ENCODE results near the gene BORCS5. TPM values are rescaled to one million over a fixed set of nuclear protein-coding genes. Genes with fewer than 3 reads are reported as not detected.

The BORCS5 gene
- total and polyA plus RNA-seq, 2 experiments from 2014 or later, result 11.3 to 12.6 TPM

DNA sequence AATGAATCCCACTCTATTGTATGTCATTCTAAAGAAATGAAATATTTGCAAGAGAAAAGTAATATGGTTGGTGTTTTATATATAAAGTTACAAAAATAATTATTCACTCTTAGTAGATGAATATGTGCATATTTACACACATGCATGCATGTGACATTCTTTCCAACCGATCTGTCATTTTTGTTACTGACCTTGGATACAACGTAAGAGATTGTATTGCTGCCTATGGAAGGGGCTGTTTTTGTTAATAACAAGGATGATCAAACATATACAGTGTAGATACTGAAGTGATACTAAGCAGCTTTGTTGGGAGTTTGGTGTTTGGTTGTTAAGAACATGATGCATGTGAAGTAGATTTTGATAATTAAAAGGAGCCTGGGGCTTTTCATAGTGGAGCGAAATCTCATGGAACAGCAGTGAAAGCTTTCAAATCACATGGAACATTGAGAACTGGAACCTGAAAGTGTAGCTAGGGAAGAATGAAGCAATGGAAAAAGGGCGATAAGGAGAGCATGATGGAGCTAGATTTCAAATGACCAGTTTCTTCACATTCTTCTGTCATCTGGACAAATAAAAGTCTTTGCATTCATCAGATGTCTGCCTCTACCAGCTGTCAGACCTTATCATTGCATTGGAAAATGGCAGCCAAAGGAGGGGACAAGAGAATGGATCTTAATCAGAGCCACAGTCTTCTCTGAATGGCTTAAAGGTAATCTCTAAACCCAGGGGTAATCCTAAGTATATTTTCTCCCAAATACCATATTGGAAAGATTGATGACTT lies 10.0 kb downstream of the BORCS5 start:
- Mint-ChIP-seq H3K9me3 (no peaks in the 10 kb centered on the region), H3K4me3 (no peak overlapping the region), H3K27ac (no peak overlapping the region), H3K4me1 (peaks cover 13% of the 10 kb centered on the region), H3K36me3 (ENCODE audit: low read depth) (no peaks in the 10 kb centered on the region), H3K27me3 (ENCODE audit: insufficient read depth, low read depth, poor library complexity) (no peaks in the 10 kb centered on the region)
- ATAC-seq (no peak), DNase-seq (ENCODE audit: low spot score) (no peak)
- Histone ChIP-seq H2AFZ (no peak overlapping the region), H3K4me2 (no peak overlapping the region), H3K4me1 (ENCODE audit: insufficient read depth) (0 out of 2 replicates have a peak, but pooled peaks cover 7% of the 10 kb centered on the region), H3K4me3 (no peak overlapping the region), H3K36me3 (ENCODE audit: insufficient read depth) (no peaks in the 10 kb centered on the region), H3F3A (replicated peaks; ENCODE audit: low read depth) (no peaks in the 10 kb centered on the region), H4K20me1 (replicated peaks; ENCODE audit: insufficient read depth) (0 out of 2 replicates have a peak, but pooled peaks cover 4% of the 10 kb centered on the region), H3K27me3 (ENCODE audit: insufficient read depth) (no peaks in the 10 kb centered on the region), H3K27ac (ENCODE audit: low read depth) (no peak overlapping the region), H3K79me2 (replicated peaks; ENCODE audit: insufficient read depth) (no peaks in the 10 kb centered on the region), H3K9me2 (ENCODE audit: insufficient read depth) (no peaks in the 10 kb centered on the region)
- no peak for TF ChIP-seq ZNF331 (CRISPR knock-in tag; IDR thresholded peaks at IDR 0.05; ENCODE audit: low read depth)
- TF ChIP-seq, protein P1, sequence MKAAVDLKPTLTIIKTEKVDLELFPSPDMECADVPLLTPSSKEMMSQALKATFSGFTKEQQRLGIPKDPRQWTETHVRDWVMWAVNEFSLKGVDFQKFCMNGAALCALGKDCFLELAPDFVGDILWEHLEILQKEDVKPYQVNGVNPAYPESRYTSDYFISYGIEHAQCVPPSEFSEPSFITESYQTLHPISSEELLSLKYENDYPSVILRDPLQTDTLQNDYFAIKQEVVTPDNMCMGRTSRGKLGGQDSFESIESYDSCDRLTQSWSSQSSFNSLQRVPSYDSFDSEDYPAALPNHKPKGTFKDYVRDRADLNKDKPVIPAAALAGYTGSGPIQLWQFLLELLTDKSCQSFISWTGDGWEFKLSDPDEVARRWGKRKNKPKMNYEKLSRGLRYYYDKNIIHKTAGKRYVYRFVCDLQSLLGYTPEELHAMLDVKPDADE (IDR thresholded peaks at IDR 0.05), result no peak
- no peak for TF ChIP-seq ZNF114 (CRISPR knock-in tag; IDR thresholded peaks at IDR 0.05)
- no peak for TF ChIP-seq POLR2AphosphoS5 (IDR thresholded peaks at IDR 0.05; ENCODE audit: low read depth)
- TF ChIP-seq, protein P2, sequence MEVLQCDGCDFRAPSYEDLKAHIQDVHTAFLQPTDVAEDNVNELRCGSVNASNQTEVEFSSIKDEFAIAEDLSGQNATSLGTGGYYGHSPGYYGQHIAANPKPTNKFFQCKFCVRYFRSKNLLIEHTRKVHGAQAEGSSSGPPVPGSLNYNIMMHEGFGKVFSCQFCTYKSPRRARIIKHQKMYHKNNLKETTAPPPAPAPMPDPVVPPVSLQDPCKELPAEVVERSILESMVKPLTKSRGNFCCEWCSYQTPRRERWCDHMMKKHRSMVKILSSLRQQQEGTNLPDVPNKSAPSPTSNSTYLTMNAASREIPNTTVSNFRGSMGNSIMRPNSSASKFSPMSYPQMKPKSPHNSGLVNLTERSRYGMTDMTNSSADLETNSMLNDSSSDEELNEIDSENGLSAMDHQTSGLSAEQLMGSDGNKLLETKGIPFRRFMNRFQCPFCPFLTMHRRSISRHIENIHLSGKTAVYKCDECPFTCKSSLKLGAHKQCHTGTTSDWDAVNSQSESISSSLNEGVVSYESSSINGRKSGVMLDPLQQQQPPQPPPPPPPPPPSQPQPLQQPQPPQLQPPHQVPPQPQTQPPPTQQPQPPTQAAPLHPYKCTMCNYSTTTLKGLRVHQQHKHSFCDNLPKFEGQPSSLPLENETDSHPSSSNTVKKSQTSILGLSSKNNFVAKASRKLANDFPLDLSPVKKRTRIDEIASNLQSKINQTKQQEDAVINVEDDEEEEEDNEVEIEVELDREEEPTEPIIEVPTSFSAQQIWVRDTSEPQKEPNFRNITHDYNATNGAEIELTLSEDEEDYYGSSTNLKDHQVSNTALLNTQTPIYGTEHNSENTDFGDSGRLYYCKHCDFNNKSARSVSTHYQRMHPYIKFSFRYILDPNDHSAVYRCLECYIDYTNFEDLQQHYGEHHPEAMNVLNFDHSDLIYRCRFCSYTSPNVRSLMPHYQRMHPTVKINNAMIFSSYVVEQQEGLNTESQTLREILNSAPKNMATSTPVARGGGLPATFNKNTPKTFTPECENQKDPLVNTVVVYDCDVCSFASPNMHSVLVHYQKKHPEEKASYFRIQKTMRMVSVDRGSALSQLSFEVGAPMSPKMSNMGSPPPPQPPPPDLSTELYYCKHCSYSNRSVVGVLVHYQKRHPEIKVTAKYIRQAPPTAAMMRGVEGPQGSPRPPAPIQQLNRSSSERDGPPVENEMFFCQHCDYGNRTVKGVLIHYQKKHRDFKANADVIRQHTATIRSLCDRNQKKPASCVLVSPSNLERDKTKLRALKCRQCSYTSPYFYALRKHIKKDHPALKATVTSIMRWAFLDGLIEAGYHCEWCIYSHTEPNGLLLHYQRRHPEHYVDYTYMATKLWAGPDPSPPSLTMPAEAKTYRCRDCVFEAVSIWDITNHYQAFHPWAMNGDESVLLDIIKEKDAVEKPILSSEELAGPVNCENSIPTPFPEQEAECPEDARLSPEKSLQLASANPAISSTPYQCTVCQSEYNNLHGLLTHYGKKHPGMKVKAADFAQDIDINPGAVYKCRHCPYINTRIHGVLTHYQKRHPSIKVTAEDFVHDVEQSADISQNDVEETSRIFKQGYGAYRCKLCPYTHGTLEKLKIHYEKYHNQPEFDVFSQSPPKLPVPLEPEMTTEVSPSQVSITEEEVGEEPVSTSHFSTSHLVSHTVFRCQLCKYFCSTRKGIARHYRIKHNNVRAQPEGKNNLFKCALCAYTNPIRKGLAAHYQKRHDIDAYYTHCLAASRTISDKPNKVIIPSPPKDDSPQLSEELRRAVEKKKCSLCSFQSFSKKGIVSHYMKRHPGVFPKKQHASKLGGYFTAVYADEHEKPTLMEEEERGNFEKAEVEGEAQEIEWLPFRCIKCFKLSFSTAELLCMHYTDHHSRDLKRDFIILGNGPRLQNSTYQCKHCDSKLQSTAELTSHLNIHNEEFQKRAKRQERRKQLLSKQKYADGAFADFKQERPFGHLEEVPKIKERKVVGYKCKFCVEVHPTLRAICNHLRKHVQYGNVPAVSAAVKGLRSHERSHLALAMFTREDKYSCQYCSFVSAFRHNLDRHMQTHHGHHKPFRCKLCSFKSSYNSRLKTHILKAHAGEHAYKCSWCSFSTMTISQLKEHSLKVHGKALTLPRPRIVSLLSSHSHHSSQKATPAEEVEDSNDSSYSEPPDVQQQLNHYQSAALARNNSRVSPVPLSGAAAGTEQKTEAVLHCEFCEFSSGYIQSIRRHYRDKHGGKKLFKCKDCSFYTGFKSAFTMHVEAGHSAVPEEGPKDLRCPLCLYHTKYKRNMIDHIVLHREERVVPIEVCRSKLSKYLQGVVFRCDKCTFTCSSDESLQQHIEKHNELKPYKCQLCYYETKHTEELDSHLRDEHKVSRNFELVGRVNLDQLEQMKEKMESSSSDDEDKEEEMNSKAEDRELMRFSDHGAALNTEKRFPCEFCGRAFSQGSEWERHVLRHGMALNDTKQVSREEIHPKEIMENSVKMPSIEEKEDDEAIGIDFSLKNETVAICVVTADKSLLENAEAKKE (CRISPR knock-in tag; IDR thresholded peaks at IDR 0.05), result no peak
- no peak for TF ChIP-seq EZH2 (IDR thresholded peaks at IDR 0.05; ENCODE audit: low read depth, unreplicated experiment)
- TF ChIP-seq JUNB (IDR thresholded peaks at IDR 0.05; ENCODE audit: unreplicated experiment), result no peak
- TF ChIP-seq CREB1 (CRISPR knock-in tag; IDR thresholded peaks at IDR 0.05; ENCODE audit: low read depth), result no peak
- TF ChIP-seq NANOG (IDR thresholded peaks at IDR 0.05; ENCODE audit: borderline replicate concordance), result no peak
- no peak for TF ChIP-seq EZH2phosphoT487 (IDR thresholded peaks at IDR 0.05; ENCODE audit: unreplicated experiment)
- no peak for TF ChIP-seq STAT1 (IDR thresholded peaks at IDR 0.05; ENCODE audit: unreplicated experiment)
- TF ChIP-seq, protein P3, sequence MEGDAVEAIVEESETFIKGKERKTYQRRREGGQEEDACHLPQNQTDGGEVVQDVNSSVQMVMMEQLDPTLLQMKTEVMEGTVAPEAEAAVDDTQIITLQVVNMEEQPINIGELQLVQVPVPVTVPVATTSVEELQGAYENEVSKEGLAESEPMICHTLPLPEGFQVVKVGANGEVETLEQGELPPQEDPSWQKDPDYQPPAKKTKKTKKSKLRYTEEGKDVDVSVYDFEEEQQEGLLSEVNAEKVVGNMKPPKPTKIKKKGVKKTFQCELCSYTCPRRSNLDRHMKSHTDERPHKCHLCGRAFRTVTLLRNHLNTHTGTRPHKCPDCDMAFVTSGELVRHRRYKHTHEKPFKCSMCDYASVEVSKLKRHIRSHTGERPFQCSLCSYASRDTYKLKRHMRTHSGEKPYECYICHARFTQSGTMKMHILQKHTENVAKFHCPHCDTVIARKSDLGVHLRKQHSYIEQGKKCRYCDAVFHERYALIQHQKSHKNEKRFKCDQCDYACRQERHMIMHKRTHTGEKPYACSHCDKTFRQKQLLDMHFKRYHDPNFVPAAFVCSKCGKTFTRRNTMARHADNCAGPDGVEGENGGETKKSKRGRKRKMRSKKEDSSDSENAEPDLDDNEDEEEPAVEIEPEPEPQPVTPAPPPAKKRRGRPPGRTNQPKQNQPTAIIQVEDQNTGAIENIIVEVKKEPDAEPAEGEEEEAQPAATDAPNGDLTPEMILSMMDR (conservative IDR thresholded peaks at IDR 0.05; ENCODE audit: low read depth in 2 of 2), result no peak
- TF ChIP-seq, protein P4, sequence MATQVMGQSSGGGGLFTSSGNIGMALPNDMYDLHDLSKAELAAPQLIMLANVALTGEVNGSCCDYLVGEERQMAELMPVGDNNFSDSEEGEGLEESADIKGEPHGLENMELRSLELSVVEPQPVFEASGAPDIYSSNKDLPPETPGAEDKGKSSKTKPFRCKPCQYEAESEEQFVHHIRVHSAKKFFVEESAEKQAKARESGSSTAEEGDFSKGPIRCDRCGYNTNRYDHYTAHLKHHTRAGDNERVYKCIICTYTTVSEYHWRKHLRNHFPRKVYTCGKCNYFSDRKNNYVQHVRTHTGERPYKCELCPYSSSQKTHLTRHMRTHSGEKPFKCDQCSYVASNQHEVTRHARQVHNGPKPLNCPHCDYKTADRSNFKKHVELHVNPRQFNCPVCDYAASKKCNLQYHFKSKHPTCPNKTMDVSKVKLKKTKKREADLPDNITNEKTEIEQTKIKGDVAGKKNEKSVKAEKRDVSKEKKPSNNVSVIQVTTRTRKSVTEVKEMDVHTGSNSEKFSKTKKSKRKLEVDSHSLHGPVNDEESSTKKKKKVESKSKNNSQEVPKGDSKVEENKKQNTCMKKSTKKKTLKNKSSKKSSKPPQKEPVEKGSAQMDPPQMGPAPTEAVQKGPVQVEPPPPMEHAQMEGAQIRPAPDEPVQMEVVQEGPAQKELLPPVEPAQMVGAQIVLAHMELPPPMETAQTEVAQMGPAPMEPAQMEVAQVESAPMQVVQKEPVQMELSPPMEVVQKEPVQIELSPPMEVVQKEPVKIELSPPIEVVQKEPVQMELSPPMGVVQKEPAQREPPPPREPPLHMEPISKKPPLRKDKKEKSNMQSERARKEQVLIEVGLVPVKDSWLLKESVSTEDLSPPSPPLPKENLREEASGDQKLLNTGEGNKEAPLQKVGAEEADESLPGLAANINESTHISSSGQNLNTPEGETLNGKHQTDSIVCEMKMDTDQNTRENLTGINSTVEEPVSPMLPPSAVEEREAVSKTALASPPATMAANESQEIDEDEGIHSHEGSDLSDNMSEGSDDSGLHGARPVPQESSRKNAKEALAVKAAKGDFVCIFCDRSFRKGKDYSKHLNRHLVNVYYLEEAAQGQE (IDR thresholded peaks at IDR 0.05; ENCODE audit: unreplicated experiment), result no peak
